Measurements from ENCODE around the gene HS3ST4. TPM values are rescaled to one million over a fixed set of nuclear protein-coding genes. Genes with fewer than 3 reads are reported as not detected.

The HS3ST4 gene
- total and polyA plus RNA-seq, 2 experiments from 2014 or later = 0.44 to 2.1 TPM

- peaks cover 9% of the 10 kb centered on the region for H3K9me2 ChIP-seq (ENCODE audit: insufficient read depth)
- H3K27ac Mint-ChIP-seq = no peak overlapping the region
- no peaks in the 10 kb centered on the region for H3K79me2 ChIP-seq (replicated peaks; ENCODE audit: insufficient read depth)
- peaks cover 26% of the 10 kb centered on the region for H3K4me1 ChIP-seq (ENCODE audit: insufficient read depth)
- DNase-seq (ENCODE audit: low spot score) (no peak), ATAC-seq (peak; percentile 33)
- peaks cover 2% of the 10 kb centered on the region for H3K27me3 Mint-ChIP-seq (ENCODE audit: insufficient read depth, low read depth, poor library complexity)
- H3F3A ChIP-seq (replicated peaks; ENCODE audit: low read depth) = no peaks in the 10 kb centered on the region; the same call in 1 of the 2 replicates
- peak overlapping the region; percentile 61 for H3K4me2 ChIP-seq
- H3K36me3 Mint-ChIP-seq (ENCODE audit: low read depth) = peaks cover 23% of the 10 kb centered on the region
- H3K27ac ChIP-seq (ENCODE audit: low read depth) = peak overlapping the region; percentile 81; the same call in 1 of the 2 replicates
- H3K4me3 Mint-ChIP-seq = no peak overlapping the region
- H2AFZ ChIP-seq = no peak overlapping the region
- no peaks in the 10 kb centered on the region for H3K27me3 ChIP-seq (ENCODE audit: insufficient read depth)
- H4K20me1 ChIP-seq (replicated peaks; ENCODE audit: insufficient read depth) = no peaks in the 10 kb centered on the region
- TF ChIP-seq CREB1 (CRISPR knock-in tag; IDR thresholded peaks at IDR 0.05; ENCODE audit: low read depth) (no peak), STAT1 (IDR thresholded peaks at IDR 0.05; ENCODE audit: unreplicated experiment) (no peak), NANOG (IDR thresholded peaks at IDR 0.05; ENCODE audit: borderline replicate concordance) (no peak), ZNF462 (CRISPR knock-in tag; IDR thresholded peaks at IDR 0.05) (no peak), ZNF114 (CRISPR knock-in tag; IDR thresholded peaks at IDR 0.05) (no peak), CTCF (conservative IDR thresholded peaks at IDR 0.05; ENCODE audit: low read depth in 2 of 2) (no peak), ZNF331 (CRISPR knock-in tag; IDR thresholded peaks at IDR 0.05; ENCODE audit: low read depth) (no peak), EZH2 (IDR thresholded peaks at IDR 0.05; ENCODE audit: low read depth, unreplicated experiment) (no peak), EZH2phosphoT487 (IDR thresholded peaks at IDR 0.05; ENCODE audit: unreplicated experiment) (no peak), REST (IDR thresholded peaks at IDR 0.05; ENCODE audit: unreplicated experiment) (no peak), JUNB (IDR thresholded peaks at IDR 0.05; ENCODE audit: unreplicated experiment) (no peak), POLR2AphosphoS5 (IDR thresholded peaks at IDR 0.05; ENCODE audit: low read depth) (no peak), ETS1 (IDR thresholded peaks at IDR 0.05) (no peak)
- H3K4me1 Mint-ChIP-seq = peaks cover 45% of the 10 kb centered on the region
- H3K4me3 ChIP-seq = peak overlapping the region; percentile 17; the same call in 1 of the 2 replicates
- H3K36me3 ChIP-seq (ENCODE audit: insufficient read depth) = no peaks in the 10 kb centered on the region
- peaks cover 84% of the 10 kb centered on the region for H3K9me3 Mint-ChIP-seq
These were observed 358.7 kb downstream of the HS3ST4 start for GRCh38 chr16:26050472-26050871.
